Activated T-cell treated with anti-CD3 and anti-CD28 coated beads for 1 hour (primary cell): ENCODE measurements around the gene SERPINE1.
"Not testable (repeated sequence)": the region's sequence is repeated elsewhere in the genome, so short reads cannot be mapped to it uniquely, and the experiment has no call there.

Experiments
- DNase-seq: peaks from one replicate; pipeline ENCODE4 v3.0.0-alpha.2; 2020; ENCODE audit warnings: low read depth

Gene SERPINE1

DNA sequence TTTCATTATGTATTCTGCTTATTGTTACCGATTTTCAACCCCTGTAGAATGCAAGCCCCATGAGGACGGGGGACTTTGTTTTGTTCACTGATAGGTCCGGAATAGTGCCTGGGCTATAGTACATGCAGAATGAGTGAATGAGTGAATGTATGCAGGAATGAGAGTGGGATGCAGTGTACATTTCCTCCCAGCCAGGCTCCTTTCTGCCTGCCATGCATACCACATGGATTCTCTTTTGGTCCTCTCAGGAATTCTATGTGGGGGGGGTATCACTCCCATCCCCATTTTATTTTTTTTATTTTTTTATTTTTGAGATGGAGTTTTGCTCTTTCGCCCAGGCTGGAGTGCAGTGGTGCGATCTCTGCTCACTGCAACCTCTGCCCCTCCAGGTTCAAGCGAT, 24.9 kb upstream of the SERPINE1 start:
- no peak for DNase-seq

DNA sequence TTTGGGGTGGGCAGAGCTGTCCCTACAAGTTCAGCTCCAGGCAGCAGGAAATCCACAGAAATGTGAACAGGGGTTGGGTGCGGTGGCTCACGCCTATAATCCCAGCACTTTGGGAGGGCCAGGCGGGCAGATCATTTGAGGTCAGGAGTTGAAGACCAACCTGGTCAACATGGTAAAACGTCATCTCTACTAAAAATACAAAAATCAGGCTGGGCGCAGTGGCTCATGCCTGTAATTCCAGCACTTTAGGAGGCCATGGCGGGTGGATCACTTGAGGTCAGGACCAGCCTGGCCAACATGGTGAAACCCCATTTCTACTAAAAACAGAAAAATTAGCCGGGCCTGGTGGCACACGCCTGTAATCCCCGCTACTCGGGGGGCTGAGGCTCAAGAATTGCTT, 23.2 kb upstream of the SERPINE1 start:
- DNase-seq = not testable (repeated sequence)

DNA sequence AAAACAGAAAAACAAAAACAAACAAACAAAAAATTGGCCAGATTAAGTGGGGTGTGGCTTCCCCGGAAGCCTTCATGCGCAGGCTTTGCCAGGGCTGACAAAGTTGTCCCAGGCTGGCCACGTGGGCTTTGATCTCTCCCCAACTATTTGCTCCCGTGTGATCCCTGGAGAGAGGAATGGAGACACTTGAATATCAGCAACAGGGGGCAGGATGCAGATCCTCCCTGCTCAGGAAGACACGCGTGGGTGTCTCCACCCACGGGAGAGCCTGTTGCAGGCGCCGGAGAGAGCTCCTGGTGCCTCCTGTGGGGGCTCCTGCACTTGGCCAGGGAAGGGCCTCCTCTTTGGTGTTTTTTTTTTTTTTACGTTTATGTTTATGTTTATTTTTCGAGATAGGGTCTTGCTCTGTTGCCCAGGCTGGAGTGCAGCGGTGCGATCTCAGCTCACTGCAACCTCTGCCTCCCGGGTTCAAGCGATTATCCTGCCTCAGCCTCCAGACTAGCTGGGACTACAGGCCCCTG, 22.7 kb upstream of the SERPINE1 start:
- DNase-seq = no peak

DNA sequence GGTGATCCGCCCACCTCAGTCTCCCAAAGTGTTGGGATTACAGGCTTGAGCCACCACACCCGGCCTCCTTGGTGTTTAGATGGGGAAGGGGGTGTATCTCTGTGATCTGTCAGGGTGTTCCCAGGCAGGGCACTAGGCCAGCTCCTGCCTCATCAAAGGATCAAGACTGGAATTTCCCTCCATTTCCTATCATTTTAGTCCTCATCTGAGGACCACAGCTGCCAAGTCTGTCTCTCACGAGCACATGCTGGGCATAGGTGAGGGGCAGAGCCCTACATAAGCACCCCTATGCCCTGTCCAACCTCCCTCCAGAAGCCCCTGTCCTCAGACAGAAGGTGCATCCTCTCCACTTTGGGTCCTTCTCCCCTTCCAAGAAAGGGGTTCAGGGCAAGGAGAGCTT, 22.1 kb upstream of the SERPINE1 start:
- no peak for DNase-seq

DNA sequence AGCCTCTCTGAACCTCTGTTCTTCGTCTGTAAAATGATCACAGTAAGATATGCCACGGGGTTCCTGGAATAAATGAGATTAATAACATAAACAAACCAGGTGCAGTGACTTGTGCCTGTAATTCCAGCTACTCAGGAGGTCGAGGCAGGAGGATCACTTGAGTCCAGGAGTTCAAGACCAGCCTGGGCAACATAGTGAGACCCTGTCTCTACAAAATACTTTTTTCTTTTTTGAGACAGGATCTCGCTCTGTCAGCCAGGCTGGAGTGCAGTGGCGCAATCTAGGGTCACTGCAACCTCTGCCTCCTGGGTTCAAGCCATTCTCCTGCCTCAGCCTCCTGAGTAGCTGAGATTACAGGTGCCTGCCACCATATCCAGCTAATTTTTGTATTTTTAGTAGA, 21.7 kb upstream of the SERPINE1 start:
- DNase-seq = not testable (repeated sequence)

DNA sequence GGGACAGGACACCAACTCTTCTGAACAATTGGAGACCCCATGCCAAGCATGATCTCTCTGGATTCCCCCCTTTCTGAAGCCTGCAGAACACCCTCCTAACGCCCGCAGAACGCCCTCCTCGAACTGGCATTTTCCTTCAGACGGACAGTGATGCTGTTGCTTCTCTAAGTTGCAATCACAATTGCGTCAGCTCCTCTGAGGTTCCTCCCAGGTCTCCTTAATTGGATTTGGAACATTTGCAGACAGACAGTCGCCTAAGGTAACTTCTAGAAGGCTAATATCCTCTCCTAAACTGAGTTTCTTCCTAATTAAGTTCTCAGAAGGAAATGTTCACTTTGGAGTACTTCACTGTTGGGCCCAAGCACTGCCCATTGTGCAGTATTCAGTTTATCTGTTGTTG, 20.5 kb upstream of the SERPINE1 start:
- no peak for DNase-seq

DNA sequence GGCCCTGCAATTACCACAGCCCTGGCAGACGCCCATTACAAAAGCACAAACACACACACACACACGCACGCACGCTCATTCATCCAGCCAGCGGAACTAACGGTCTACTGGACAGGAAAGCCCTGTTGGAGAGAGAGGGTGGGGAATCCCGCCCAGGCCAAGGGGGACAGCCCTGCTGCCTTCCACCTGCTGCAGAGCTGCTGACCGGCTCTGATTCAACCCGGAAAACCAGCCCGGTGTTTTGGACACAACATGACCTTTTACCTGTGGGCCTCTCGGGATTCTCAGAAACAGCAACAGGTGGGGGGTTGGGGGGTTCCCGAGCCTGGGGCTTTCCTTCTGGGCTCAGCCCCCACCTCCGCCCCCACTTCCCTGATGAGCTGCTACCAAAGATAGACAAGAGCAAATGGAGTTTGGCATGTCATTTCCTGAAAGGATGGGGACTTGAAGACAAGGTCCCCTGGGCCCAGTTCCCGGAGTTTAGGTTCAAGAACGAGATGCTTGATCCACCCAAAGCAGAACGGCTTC, 18.5 kb upstream of the SERPINE1 start:
- DNase-seq = no peak

DNA sequence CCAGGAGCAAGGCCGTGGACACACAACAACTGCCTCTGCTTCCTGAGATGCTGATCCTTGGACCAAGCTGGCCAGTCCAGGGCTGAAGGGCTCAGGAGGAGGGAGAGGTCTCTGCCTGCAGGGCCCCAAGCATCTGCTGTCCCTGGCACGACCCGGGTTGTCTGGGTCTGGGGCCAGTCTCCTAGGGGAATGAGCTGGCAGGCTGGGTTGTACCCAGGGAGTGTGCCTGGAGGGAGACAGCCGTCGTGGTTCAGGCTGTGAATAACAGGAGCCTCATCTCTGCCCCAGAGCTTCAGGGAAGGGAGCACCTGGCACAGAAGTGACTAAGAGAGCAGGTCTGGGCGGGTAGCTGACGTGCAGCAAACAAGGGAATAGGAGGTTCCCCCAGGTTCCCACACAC, 17.9 kb upstream of the SERPINE1 start:
- no peak for DNase-seq

DNA sequence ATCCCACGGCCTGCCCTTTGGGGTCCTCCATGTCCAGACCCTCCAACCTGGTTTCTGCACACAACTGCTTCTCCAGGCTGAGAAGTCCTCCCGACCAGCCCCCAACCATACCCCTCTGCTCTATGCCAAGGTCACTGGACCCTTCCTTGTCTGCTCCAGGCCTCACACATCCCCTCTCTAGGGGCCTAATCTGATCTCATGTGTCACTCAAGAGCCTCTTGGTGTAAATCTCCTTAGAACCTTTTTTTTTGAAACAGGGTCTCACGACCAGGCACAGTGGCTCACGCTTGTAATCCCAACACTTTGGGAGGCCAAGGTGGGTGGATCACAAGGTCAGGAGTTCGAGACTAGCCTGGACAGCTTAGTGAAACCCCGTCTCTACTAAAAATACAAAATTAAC, 17.5 kb upstream of the SERPINE1 start:
- DNase-seq = no peak

DNA sequence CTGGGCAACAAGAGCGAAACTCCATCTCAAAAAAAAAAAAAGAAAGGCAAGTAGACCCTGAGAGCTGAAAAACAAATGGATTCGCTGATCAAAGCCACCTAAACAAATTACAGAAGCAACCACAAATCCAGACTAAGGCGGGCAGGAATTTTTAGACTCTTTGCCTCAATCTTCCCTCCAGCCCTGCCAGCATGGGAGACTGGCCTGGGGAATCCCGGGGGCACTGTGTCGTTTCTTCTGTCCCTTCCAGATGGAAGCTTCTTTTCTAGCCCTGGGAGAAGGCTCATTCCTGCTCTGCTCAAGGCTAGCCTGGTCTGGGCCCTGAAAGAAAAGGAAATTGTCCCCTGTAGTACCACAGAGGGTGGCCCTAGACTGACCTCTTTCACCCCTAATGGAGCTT, 15.6 kb upstream of the SERPINE1 start:
- DNase-seq = no peak

DNA sequence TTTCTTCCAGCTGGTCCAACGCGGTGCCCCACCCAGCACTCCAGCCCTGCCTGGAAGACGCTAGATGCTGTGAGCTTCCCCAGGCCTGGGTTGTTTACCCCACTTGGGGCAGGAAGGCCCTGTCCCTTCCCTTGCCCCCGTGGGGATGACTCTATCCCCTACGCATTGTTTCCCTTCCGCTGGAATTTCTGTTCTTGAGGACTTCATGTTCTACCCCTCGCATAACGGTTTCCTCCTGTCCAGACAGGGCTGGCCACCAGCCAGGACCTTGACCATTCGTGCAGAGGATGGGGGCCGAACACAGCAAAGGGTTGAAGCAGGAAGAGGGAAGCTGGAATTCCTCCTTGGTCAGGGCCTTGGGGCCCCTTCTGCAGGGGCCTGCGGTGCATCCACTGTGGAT, 14.7 kb upstream of the SERPINE1 start:
- DNase-seq = no peak

DNA sequence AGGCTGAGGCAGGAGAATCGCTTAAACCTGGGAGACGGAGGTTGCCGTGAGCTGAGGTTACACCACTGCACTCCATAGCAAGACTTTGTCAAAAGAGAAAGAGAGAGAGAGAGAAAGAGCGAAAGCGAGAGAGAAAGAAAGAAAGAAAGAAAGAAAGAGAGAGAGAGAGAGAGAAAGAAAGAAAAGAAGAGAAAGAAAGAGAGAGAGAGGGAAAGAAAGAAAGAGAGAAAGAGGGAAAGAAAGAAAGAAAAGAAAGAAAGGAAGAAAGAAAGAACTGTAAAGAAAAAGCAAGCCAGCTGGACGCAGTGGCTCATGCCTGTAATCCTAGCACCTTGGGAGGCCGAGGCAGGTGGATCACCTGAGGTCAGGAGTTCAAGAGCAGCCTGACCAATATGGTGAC, 13.8 kb upstream of the SERPINE1 start:
- not testable (repeated sequence) for DNase-seq

DNA sequence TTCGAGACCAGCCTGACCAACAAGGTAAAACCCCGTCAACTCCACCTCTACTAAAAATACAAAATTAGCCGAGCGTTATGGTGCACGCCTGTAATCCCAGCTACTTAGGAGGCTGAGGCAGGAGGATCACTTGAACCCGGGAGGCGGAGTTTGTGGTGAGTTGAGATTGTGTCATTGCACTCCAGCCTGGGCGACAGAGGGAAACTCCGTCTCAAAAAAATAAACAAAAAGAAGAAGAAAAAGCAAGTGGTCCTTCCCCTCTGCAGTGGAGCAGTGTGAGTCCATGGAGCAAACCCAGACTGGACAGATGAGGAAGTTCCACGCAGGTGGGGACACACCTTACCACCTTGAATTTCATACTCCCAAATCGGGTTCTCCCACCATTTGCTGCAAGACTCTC, 13.1 kb upstream of the SERPINE1 start:
- DNase-seq = no peak

DNA sequence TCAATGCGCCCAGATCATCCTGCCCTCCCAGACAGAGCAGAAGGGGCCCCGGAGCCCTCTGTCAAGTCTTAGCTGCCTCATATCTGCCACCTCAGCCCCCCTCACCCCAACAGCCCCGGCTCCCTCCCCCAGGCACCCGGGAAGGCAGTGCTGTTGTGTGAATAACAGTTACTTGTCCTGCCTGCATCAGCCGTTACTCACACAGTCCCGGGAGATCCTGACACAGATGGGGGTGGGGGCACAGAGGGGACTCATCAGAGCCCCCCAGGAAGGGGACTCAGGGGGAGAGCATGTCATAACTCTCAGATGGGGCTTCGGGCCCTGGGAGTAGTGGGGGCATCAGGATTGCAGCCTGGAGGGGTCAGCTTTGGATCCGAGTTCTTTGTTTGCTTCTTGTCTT, 12.4 kb upstream of the SERPINE1 start:
- DNase-seq = no peak

DNA sequence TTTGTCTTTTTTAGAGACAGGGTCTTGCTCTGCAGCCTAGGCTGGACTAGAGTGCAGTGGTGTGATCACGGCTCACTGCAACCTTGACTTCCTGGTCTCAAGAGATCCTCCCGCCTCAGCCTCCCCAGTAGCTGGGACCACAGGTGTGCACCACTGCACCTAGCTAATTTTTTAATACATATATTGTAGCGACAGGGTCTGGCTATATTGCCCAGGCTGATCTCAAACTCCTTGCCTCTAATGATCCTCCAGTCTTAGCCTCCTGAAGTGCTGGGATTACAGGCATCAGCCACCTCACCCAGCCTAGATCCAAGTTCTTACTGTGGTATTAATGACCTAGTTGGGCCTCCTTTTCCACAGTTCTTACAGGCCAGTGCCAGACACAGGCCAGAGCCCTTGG, 11.7 kb upstream of the SERPINE1 start:
- DNase-seq = no peak

DNA sequence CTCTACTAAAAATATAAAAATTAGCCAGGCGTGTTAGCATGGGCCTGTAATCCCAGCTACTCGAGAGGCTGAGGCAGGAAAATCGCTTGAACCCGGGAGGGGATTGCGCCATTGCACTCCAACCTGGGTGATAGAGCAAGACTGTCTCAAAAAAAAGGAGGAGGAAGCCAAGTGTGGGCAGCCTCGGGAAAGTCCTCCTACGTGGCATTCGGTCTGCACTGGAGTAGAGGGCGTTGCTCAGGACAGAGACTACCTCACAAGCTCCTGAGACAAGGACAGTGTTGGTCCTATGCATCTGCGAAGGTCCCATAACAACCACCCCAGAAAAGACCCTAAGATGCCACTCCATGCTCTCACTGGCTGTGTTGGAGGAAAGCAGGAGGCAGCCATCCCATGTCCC, 10.0 kb upstream of the SERPINE1 start:
- DNase-seq = no peak

DNA sequence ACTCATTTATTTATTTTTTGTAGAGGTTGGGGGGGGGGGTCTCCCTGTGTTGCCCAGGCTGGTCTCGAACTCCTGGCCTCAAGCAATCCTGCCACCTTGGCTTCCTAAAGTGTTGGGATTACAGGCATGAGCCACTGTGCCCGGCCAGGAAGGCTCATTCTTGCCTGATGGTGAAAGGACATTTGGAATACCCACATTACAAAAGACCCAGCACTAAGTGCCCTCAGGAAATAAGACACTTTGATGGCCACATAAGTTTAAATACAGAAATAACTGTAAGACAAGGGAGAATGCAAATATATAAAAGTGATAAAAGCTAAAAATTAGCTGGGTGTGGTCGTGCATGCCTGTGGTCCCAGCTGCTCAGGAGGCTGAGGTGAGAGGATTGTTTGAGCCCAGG, 8.0 kb upstream of the SERPINE1 start:
- DNase-seq = no peak

DNA sequence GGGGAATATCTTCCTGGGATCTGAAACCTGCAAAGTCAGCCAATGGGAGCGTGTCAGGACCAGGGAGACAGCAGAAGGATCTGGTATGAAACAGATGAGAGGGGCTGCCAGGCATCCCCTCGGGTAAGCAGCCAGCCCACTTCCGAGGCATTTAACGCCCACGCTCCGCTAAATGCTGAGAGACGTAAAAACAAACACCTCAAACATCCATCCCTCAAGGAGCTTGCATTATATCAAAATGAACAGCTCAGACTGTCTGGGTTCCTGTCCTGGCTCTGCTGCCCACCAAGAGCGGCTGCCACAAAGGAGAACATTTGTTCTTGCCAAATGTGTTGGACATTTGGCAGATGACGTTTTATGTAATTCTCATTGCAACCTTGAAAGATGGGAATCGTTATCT, 7.0 kb upstream of the SERPINE1 start:
- no peak for DNase-seq

DNA sequence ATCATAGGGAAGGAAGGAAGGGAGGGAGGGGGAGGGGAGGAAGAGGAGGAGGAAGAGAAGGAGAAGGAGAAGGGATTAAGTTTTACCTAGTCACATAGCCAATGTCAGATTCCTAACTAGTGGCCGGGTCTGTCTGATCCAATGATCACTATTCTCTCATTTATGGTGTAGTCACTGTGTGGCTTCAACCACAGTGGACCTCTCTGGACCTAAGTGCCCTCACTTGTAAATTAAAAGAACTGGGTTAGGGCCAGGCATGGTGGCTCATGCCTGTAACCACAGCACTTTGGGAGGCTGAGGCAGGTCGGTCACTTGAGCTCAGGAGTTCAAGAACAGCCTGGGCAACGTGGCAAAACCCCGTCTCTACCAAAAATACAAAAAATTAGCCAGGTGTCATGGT, 6.6 kb upstream of the SERPINE1 start:
- DNase-seq = no peak

DNA sequence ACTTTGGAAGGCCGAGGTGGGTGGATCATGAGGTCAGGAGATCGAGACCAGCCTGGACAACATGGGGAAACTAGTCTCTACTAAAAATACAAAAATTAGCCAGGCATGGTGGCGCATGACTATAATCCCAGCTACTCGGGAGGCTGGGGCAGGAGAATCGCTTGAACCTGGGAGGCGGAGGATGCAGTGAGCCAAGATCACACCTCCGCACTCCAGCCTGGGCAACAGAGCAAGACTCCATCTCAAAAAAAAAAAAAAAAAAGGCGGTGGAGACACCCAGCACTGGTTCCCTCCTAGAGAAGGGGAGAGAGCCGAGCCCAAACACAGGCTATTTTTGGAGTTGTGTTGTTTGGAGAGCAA, 5.3 kb upstream of the SERPINE1 start:
- not testable (repeated sequence) for DNase-seq

DNA sequence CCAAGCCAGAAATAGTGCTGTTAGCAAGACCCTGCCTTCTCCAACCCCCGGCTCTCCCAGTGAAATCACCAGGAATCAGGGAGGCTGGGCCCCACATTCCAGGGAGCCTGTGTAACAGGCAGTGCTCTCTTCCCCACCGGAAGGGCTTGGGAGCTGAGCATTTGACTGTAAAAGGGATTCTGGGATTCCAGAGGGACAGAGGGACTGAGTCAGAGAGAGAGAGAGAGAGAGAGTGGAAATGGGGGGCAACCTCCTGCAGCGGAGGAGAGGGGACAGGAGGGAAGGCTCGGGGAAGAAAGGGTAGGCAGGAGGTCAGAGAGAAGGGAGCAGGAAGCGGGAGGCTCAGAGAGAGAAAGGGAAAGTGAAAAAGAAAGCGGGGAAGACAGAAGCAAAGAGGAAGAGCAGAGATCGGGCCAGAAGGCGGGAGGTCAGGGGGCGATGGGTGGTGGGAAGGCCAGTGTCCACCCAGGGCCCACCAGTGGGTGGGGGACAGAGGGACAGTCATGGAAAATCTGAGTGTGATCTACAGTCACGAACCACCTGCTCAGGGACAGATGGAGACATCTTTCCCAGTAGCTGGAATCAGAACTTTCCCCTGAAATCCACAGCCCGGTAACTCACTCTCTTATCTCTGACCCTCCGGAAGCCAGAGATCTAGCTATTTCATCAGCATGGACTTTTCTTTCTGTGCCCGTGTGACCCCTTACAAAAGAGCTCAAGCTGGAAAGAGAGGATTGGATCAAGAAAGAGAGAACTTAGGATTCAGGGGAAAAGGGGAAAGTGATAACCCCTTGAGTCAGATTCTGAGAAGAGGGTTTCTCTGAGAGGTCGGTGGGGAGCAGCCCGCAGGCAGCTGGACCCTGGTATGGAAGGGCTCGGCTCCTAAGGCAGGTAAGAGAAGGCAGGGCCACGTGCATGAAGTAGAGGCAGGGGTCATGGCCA, 4.6 kb upstream of the SERPINE1 start:
- no peak for DNase-seq

DNA sequence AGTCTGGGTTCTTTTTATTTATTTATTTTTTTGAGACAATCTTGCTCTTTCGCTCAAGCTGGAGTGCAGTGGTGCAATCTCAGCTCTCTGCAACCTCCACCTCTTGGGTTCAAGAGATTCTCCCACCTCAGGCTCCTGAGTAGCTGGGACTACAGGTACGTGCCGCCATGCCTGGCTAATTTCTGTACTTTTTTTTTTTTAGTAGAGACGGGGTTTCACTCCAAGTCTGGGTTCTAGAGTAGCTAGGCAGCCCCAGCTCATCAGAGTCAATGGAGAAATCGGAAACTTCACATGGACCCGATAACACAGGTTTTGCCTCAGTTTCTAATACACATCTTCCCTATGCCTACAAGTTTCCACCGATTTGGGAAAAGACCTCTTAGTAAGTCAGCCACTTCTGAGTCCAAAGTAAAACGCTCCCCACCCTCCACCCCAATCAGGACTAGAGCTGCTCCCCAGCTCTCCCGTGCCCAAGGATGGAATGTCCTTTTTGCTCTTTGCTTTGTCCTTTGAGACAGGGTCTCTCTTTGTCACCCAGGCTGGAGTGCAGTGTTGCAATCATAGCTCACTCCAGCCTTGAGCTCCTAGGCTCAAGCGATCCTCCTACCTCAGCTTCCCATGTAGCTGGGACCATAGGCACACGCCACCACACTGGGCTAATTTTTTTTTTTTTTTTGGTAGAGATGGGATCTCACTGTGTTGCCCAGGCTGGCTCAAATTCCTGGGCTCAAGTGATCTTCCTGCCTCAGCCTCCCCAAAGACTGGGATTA, 3.8 kb upstream of the SERPINE1 start:
- no peak for DNase-seq

DNA sequence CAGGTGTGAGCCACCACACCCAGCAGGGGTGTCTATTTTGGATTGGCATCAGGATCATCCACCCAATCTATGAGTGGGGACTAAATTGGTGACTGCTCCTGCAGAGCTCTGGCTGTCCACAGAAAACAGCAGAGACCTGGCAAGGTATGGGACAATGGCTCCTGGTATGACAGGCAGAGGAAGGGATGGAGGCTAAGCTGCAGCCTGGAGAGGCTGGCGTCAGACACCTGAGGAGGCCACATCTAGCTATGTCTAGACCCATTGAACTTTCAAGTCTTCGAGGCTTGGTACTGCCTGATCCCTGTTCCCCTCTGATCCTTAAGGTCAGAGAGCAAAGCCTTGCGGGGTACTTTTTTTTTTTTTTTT, 3.2 kb upstream of the SERPINE1 start:
- DNase-seq = no peak
